Measurements from ENCODE around the gene PRPH2.

DNA sequence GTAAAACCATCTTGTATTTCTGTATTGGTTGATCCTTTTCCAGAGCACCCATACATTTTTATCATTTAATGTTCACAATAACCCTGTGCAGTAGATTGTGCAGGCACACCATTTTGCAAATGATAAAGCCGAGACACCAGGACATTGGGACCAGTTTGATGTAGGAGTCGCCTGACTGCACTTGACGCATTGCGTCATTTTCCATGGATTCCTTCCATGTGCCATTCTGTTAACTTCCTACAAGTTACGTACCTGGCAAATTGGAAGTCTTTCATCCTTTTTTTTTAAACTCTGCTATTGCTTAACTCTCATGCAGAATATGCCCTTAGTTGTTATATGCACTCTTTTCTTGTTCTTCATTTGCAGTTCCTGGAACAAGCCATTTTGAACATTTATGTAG, 43.0 kb downstream of the PRPH2 start:
- no peak for TF ChIP-seq TAF1 (IDR thresholded peaks at IDR 0.05; ENCODE audit: borderline replicate concordance, low read depth, low read length)
- no peak for TF ChIP-seq POLR2A (IDR thresholded peaks at IDR 0.05; ENCODE audit: low read depth, low read length)
- TF ChIP-seq POLR2AphosphoS5 (IDR thresholded peaks at IDR 0.05; ENCODE audit: low read depth, low read length): no peak
